D721Med (cell line): Measurements from ENCODE around the gene LMO7.
"Not testable (repeated sequence)": the region's sequence is repeated elsewhere in the genome, so short reads cannot be mapped to it uniquely, and the experiment has no call there.

ENCODE experiments used
- DNase-seq: peaks from one replicate; pipeline ENCODE4 v3.0.0; 2011; ENCODE audit warnings: low spot score; ENCODE audit not compliant: insufficient read length
- FAIRE-seq: peaks from 2 replicates; lab custom pipeline; 2011; peaks lifted over from hg19 to GRCh38; lab: Jason Lieb, UNC
- CTCF ChIP-seq: IDR thresholded peaks from 2 replicates; pipeline ENCODE4 v1.5.1; 2012; ENCODE audit warnings: mild to moderate bottlenecking, control low read depth; ENCODE audit not compliant: insufficient read depth; ENCODE audit errors: missing control alignments

LMO7 gene

GRCh38 chr13:75726306-75726705 is 90.2 kb downstream of the LMO7 start:
- no peak for FAIRE-seq
- DNase-seq = no peak
- no peak for TF ChIP-seq CTCF

GRCh38 chr13:75733113-75733512 is 97.0 kb downstream of the LMO7 start:
- FAIRE-seq, DNase-seq: not testable (repeated sequence)

- DNase-seq = no peak
- no peak for TF ChIP-seq CTCF
- no peak for FAIRE-seq
Observed at GRCh38 chr13:75736173-75736572, 100.0 kb downstream of the LMO7 start.

GRCh38 chr13:75738841-75739240 is 102.7 kb downstream of the LMO7 start:
- FAIRE-seq (no peak), DNase-seq (no peak)
- no peak for TF ChIP-seq CTCF

- no peak for TF ChIP-seq CTCF
- FAIRE-seq (no peak), DNase-seq (no peak)
Observed at GRCh38 chr13:75739244-75739868, 103.2 kb downstream of the LMO7 start.

GRCh38 chr13:75740031-75740430 is 103.9 kb downstream of the LMO7 start:
- no peak for FAIRE-seq
- no peak for DNase-seq
- TF ChIP-seq CTCF = no peak

- FAIRE-seq, DNase-seq: not testable (repeated sequence)
Observed at GRCh38 chr13:75743072-75743471, 106.9 kb downstream of the LMO7 start.

- no peak for FAIRE-seq
- no peak for DNase-seq
- TF ChIP-seq CTCF = no peak
Observed at GRCh38 chr13:75744127-75744526, 108.0 kb downstream of the LMO7 start.
